Fibroblast of skin of right biceps (primary cell): Measurements from ENCODE around the gene UBALD2.
A peak's percentile ranks its signal among the peaks of the same experiment; 100 is the strongest.
"Not testable (repeated sequence)": the region's sequence is repeated elsewhere in the genome, so short reads cannot be mapped to it uniquely, and the experiment has no call there.

Experiments used
- DNase-seq: peaks from one replicate; pipeline ENCODE4 v3.0.0-alpha.2; 2013

UBALD2 gene

GRCh38 chr17:76278268-76278908 lies 13.2 kb downstream of the UBALD2 start:
- no peak for DNase-seq

GRCh38 chr17:76278952-76279741 lies 14.0 kb downstream of the UBALD2 start:
- DNase-seq = peak; percentile 68

DNA sequence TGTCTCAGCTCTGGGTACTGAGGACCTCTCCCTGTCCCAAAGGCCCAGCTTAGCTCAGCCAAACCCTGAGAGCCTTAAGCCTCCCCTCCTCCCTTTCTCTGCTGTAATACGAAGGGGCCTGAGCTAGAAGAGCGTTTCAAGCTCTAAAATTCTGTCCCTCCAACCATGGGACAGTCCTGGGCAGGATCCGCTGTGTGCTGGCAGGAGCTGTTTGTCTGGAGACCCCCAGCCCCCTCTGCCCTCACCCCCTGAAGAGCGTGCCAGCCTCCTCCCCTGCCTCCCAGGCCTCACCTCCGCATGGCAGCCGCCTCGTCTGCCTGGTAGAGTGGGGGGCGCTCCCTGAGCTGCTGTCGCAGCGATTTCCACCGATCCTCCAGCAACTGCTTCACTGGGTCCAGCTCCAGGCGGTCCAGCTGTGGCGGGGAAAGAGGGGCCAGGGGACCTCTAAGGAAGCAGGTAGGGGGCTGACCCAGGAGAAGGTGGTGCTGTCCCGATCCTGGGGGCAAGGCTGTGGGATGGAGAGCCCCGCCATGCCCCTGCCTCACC lies 14.7 kb downstream of the UBALD2 start:
- no peak for DNase-seq

GRCh38 chr17:76280650-76281049 lies 15.5 kb downstream of the UBALD2 start:
- no peak for DNase-seq

DNA sequence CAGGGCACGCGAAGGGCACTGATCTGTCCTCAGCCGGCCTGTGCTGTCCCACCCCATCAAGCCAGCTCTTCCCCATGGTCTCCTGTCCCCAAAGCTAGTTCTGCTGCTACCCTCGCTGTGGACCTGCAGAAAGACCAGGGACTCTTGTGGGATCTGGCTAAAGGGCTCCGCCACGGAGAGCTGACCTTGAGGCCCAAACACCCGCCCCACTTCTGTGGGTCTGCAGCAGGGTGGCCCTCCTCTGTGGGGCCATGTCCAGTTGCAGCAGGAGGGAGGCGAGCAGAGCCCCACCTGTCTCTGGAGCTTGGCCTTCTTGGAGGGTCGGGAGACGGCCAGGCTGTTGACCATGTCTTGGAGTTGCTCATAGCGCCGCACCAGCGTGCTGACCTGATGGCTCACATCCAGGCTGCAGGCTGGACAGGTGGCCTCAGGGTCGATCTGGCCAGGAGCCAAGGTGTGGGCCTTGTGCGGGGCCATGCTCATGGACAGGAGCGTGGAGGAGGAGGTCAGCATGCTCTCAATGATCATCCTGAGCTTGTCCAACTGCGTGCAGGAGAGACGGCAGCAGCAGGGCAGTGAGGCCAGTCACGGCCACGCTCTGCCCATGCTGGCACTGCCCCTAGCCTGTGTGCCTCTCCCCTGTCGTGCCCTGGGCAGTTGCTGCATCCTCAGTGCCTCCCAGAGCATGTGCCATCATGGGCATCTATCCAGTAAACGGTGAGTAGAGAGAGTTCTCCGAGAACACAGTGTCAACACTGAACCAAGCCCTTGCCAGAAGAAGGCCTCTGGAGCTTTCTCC lies 16.6 kb downstream of the UBALD2 start:
- no peak for DNase-seq

GRCh38 chr17:76292567-76292966 lies 27.4 kb downstream of the UBALD2 start:
- DNase-seq = no peak

DNA sequence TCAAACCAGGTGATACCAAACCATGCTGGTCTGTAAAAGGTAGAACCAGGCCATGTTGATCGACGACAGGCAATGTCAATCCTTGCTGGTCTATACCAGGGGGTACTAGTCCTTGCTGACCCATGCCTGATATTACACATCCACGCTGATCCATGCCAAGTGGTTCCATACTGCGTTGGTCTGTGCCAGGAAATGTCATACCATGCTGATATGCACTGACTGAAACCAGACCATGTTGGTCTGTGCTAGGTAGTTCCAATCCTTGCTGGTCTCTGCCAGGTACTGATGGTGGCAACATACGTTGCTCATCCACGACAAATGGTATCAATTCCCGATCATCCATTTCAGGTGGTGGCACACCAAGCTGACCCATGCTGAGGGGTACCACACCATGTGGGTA lies 28.0 kb downstream of the UBALD2 start:
- DNase-seq = no peak

DNA sequence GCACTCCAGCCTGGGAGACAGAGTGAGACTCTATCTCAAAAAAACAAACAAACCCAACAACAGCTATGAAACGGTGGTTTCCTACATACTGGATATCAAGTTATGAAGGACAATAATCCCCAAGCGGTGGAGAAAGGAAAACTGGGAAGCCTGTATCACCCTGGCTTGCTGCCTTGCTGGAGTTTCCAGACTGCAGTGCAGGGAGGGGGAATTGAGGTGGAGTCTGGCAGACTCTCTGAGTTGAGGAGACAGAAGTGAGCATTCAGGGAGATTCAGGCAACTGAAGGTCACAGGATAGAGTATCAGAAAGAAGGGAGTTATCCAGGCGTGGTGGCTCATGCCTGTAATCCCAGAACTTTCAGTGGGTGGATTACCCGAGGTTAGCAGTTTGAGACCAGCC lies 31.0 kb downstream of the UBALD2 start:
- no peak for DNase-seq

DNA sequence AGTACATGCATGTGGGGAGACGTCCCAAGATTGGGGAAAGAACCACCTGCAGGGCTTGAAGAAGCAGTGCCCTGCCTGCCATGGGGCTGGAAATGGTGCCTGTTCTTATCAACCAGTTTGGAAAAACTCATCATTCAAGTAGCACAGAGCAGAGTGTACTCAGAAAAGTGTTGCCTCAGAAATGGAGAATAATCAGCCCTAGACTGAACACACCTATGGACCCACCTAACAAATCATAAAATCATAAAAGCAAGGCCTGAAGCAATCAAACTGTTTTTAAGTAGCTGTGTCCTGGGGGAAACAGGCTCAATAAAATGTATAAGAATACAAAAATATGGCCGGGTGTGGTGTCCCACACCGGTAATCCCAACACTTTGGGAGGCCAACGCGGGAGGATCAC lies 31.7 kb downstream of the UBALD2 start:
- no peak for DNase-seq

DNA sequence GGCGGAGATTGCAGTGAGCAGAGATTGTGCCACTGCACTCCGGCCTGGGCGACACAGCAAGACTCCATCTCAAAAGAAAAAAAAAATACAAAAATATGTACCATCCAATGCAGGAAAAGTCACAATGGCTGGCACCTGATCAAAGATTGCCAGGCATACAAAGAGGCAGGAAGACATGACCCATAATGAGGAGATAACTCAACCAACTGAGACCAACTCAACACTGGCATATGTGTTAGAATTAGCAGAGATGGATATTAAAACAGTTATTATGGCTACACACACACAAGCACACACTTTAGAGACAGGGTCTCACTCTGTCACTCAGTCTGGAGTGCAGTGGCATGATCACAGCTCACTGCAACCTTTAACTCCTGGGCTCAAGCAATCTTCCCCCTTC lies 32.3 kb downstream of the UBALD2 start:
- DNase-seq = no peak

DNA sequence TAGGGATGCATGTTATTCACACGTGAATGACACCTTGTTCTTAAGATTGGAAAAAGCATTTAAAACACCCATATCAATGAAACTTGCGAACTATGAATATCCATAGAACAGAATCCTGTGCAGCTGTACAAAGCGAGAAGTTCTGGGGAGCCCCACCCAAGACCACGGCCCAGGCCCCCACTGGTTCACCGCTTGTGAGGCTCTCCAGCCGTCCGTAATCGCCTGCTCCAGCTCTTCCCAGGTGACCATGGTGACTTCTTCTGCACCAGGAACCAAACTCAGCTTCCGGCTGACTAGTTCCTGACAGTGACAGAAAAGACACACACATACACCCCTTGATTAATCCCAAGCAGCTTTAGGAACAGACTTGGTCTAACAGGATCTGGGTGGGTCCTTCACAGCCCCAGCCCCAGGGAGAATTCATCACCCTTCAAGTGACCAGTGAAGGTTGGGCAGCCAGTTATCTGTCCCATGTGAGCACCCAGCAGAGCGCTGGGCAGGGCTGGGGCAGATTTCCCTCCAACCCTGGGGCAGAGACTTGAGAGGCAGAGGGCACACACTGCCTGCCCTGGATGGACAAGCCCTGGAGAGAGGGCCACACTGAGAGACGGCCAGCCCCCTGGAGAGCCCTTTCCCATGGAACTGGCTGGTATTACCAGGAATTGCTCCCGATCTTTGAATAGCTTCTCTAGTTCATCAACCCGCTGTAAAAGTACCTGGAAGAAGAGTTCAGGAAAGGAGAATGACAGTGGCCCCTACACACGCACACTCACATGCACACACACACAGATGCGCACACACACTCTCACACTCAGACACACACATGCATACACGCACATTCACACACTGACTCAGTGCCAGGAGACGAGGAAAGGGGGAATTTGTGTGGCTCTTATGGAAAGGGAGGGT lies 39.3 kb downstream of the UBALD2 start:
- no peak for DNase-seq

DNA sequence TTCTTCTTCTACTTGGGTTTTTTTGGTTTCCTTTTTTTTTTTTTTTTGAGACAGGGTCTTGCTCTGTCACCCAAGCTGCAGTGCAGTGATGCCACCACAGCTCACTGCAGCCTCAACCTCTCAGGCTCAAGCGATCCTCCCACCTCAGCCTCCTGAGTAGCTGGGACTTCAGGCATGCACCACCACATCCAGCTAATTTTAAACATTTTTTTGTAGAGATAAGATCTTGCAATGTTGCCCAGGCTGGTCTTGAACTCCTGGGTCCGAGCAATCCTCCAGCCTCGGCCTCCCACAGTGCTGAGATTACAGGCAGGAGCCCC lies 39.9 kb downstream of the UBALD2 start:
- DNase-seq = not testable (repeated sequence)

DNA sequence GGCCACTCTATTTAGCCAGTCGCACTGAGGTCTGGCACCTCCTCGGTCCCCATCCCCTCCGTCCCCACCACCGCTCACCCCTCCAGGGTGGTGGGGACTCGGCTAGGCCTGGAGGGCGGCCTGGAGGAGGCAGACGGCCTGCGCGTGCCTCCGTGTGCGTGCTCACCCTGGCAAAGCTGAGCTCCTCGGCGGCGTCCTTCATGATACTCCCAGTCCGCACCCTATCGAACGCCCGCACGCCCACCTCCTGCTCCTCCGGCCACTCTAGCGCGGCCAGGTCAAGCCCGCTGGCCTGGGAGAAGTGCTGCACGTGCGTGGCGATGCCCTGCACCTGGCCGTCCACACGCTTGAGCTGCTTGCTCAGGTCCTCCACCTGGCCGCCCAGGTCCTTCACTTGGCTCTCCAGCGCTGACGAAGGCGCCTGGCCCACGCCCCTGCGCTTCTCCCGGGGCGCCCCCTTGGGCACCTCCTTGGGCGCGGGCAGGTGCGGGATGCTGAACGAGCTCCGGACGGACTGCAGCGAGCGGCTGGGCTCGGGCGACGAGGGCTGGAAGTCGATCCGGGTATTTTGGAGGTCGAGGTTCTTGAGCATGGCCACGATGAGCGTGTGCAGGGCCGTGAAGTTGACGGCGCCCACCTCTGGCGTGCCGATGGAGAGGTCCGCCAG lies 42.3 kb downstream of the UBALD2 start:
- DNase-seq = no peak

GRCh38 chr17:76307966-76308338 lies 42.8 kb downstream of the UBALD2 start, which contains the start of gene QRICH2:
QRICH2 (minus strand) TSS chr17:76308276; CDS start chr17:76307998, 278 bp downstream.
- DNase-seq = no peak

DNA sequence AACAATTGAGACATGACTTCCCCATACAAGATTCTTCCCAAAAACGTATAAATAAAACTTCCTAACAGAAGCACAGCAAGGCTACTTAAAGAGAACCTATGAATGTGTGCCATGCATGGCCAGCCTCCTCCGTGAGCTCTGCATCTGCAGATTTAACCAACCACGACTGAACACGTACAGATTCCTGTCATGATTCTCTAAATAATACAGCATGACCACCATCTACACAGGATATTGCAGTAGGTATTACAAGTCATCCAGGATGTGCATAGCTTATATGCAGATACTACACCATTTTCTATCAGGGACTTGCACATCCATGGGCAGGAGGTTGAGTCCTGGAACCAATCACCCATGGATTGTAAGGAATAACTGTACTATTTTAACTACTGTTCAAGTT lies 44.3 kb downstream of the UBALD2 start:
- DNase-seq = no peak

GRCh38 chr17:76312735-76313134 lies 47.6 kb downstream of the UBALD2 start:
- DNase-seq = no peak

DNA sequence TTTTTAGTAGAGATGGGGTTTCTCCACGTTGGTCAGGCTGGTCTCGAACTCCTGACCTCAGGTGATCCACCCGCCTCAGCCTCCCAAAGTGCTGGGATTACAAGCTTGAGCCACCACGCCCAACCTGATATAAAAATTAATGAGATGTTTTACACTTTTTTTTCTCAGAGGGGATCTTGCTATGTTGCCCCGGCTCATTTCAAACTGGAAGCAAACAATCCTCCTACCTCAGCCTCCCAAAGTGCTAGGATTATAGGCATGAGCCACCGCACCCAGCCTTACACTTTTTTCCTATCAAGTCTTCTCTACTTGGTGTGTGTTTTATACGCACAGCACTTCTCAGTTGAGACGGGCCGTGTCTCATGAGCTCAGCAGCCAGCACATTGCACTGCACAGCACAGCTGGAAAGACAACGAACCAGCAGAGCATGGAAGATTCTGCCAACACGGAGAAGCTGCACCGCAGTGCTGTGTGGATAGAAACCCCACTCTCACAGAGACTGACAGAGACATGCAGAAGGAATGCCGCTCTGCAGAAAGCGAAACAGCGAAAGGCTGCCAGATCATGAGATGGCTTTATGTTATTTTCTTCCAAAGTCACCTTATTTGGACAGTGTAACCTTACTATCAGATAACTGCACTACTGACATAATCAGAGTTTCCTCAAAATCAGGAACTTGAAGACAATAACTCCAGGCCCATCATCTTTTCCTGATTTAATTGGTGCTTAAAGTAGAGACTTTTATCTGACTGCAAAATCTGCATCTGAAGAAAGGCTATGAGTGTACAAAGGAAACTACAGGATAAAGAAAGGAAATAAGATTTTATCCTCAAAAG lies 49.5 kb downstream of the UBALD2 start:
- peak; percentile 10 for DNase-seq

- DNase-seq = no peak
Observed at GRCh38 chr17:76317535-76317934, 52.4 kb downstream of the UBALD2 start.

DNA sequence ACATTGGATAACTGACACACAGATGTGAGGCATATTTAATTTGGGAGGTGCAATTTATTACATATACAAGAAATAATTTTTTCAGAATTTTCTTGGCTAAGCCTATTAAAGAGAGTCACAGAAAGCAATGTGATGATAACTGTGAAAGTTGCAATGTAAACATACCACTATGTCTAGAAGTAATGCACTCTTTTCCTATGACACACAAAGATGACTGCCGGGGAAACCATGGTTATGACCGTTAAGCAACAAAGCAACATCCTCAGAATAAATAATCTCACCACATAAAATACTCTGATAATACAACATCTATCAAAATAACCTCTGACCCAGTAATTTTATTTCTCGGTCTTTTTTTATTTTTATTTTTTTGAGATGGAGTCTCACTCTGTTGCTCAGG lies 53.4 kb downstream of the UBALD2 start:
- no peak for DNase-seq
